Renal cortical epithelial cell (primary cell): ENCODE results near the gene ANK2. TPM values are rescaled to one million over a fixed set of nuclear protein-coding genes. Genes with fewer than 3 reads are reported as not detected.
A peak's percentile ranks its signal among the peaks of the same experiment; 100 is the strongest.

Experiments used
- DNase-seq: peaks from one replicate; pipeline ENCODE4 v3.0.0-alpha.2; 2011; ENCODE audit warnings: low read depth
- total RNA-seq: library from RNA; depleted of rRNA; stranded (reverse); fragments of >200 nt; gene quantifications from 2 replicates; pipeline ENCODE4 v1.2.3, GENCODE V29; 2014

Gene ANK2
- total RNA-seq, 1 donor from 2014 or later: 17.7 TPM

GRCh38 chr4:113336556-113336955 lies 287.1 kb downstream of the ANK2 start:
- DNase-seq: no peak

DNA sequence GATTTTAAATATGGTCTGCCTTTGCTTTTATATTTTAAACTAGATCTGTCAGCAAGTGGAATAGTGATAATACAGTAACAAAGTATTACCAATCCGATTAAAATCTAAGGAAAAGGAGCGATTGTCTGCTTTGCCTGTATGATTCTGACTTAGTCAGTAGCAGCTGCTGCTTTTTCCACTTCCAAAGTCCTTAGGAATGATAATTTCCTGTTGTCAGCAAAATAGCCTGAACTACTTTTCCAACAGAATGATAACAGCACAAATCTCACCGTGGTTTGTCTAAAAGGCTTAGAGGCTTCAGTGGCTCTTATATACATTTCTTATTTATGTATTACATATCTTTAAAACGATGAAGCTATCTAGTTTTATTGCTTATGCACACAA lies 290.0 kb downstream of the ANK2 start:
- DNase-seq: no peak

DNA sequence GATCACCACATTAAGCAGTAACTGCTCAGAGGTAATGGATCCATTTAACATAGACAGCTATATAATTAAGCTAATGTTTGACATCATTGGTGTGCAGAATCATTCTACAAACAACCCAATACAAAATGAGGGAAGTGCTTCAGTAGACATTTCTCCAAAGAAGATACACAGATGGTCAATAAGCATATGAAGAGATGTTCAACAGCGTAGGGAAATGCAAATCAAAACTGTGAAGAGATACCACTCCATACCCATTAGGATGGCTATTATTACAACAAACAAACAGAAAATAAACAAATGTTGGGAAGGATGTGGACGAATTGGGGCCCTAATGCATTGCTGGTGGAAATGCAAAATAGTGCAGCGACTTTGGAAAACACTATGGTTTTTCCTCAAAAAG lies 294.6 kb downstream of the ANK2 start:
- DNase-seq: no peak

DNA sequence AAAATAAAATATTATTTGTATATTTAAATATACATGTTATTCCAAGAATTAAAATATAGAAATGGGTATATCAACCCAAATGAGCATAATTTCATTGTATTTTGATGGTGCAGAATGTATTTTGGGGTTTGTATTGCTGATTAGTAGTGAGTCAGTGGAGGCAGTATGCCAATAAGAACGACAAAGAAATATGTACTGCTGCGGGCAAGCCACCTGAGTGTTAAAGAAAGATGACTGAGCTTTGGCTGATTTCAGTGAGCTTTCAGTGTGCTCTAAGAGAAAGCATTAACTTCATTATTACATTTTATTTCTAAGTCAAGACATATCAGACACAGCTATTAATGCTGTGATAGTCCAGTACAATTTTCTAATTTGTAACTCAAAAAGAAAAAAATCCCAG lies 297.8 kb downstream of the ANK2 start:
- no peak for DNase-seq

DNA sequence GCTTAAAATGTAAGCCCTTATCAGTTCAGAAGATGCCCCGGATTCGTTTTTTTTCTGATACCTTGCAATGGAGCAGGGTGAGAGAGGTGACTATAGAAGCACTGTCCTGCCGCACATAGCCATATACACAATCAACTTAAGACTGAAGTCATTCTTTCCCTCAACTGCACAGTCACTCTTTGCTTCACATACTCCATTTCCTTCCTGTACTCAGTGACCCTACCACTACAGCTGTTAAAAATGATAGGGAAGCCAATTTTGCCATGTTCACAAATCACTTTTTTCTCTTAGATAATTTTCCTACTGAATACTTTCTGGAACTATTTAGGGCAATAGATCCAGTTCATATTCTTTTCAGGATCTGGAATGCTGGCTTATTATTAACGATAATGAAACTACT lies 300.0 kb downstream of the ANK2 start:
- DNase-seq: peak; percentile 31

DNA sequence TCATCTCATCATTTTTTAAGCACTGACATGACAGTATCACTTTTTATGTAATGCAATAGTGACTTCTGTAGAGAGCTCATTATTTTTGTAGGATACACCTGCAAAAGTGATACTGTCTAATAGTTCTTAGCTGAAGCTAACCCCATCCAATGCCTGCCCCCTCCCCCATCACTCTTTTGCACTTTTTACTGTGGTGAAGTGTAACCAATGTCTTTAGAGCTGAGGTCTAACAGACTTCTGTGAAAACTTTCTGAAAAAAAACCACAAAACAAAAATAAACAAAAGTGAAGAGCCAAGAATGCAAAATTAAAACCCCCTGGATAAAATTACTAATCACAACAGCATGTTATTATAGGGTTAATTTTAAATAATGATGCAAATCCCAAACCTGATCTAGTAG lies 301.1 kb downstream of the ANK2 start:
- DNase-seq: no peak

- peak; percentile 68 for DNase-seq
Measured at GRCh38 chr4:113355550-113356371, 306.3 kb downstream of the ANK2 start.

DNA sequence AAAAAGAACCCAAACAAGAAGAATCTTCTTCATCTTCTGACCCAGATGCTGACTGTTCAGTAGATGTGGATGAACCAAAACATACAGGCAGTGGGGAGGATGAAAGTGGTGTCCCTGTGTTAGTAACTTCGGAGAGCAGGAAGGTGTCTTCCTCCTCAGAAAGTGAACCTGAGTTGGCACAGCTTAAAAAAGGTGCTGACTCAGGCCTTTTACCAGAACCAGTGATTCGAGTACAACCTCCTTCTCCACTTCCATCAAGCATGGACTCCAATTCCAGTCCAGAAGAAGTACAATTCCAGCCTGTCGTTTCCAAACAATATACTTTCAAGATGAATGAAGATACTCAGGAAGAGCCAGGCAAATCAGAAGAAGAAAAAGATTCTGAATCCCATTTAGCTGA lies 307.0 kb downstream of the ANK2 start:
- no peak for DNase-seq

- no peak for DNase-seq
Measured at GRCh38 chr4:113358784-113359183, 309.3 kb downstream of the ANK2 start.

DNA sequence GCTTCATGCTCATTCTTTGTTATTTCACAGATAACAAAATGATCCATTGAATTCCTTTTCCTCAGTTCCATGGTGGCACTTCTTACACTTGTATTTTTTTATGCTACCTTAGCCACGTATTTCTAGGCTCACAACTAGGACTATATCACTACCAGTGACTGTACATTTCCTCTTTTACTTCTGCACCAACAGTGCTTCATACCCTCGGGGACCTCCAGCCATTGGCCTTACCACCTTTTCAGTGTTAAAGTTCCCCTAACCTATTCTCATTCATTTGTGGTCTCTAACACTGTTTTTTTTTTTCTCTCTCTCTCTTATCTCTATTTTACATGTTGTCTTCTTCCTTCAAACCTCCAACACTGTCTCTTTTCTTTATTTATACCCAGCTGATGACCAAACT lies 315.9 kb downstream of the ANK2 start:
- no peak for DNase-seq

DNA sequence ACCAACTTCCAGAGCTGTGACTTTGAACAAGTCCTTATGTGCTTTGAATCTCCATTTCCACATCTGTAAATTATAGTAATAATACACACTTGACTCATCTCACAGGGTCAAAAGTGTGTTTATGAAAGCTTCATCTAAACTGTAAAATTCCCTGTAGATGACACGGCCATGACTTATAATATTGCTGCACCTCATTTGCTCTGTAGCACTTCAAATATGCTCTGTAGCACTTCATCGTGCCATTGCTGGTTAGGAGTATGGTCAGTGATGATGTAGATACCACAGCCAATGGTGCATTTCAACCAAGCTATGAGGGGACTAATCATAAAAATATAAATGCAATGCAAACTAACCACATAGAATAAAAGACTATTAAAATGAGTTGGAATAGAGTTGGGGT lies 318.6 kb downstream of the ANK2 start:
- no peak for DNase-seq

- DNase-seq: no peak
Measured at GRCh38 chr4:113371111-113371510, 321.7 kb downstream of the ANK2 start.

GRCh38 chr4:113375964-113376666 lies 326.7 kb downstream of the ANK2 start:
- no peak for DNase-seq

DNA sequence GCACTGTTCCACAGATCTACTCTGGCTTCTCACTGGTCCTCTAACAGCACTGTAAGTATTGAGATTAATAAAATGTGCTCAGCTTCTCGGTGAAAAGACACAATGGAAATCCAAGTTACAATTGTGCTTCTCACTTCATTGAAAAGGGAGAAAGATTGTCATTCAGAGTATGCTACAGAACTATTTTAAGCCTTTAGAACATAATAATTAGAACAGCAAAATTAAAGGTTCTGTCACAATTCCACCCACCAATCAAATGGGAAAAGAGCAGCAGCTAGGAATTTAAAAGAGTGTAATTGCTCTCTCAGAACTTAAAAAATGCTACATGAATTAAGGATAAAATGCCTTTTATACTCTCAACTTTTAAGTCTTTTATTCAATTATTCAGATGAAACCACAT lies 329.4 kb downstream of the ANK2 start:
- DNase-seq: no peak

DNA sequence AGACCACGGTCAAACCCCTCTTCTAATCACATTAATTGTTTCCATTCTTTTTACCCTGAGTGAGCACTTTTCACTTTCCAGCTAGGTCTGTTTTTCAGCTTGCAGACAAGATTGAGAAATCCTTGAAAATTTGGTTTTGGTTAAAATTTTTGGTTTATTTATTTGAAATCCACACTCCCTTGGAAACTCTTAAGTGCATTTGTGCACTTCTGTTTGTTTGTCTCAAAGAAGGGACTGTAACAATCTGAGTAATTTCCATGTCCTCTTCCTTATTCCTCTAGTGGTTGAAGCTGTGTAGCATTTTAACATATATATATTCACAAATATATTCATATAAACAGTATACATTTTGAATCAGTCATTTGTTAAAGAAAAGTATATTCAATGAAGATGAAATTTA lies 333.3 kb downstream of the ANK2 start:
- no peak for DNase-seq

GRCh38 chr4:113383111-113383785 lies 333.8 kb downstream of the ANK2 start:
- DNase-seq: peak; percentile 24

DNA sequence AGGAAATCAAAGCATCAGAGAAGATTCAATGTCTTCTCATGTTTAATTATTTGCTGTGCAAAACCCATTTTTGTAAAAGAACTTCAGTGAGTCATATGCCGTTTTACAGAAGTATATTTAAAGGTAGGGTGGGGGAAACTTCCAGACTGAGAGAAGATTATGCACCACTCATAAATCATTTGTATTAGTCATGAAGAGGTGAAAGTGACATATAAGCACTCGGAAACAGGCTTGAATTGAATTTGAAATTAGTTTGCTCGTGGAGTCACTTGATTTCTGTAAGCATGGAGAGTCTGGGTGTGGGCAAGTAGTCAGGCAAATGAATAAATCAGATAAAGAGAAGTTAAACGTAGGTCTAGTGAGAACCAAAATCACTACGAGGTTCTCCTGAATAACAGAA lies 335.1 kb downstream of the ANK2 start:
- DNase-seq: peak; percentile 83

- DNase-seq: no peak
Measured at GRCh38 chr4:113385281-113385899, 335.9 kb downstream of the ANK2 start.

GRCh38 chr4:113389160-113389559 lies 339.7 kb downstream of the ANK2 start:
- no peak for DNase-seq

DNA sequence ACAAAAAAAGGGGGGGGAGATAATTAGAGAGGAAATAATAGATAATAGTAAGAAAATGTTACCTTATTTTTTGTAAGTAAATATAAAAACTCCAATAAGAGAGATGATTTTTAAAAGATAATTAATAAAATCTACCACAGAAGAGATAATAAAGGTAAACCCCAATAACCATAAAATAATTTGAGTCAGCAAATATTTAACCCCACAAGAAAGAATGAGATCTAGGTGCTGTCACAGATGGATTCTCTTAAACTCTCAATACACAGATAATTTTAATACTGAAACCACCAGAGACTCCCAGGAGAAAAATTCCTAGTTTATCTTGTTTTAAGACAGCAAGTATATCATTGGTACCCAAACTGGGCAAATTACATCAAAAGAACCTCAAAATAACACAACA lies 341.4 kb downstream of the ANK2 start:
- no peak for DNase-seq

GRCh38 chr4:113394108-113394729 lies 344.8 kb downstream of the ANK2 start:
- no peak for DNase-seq
